T-helper 1 cell treated with Interleukin-12 subunit alpha and Interleukin-12 subunit beta and Interleukin-4 antibody, amounts not matched to agents 30 ng/mL and 1 ng/mL, for 36 hours (primary cell): ENCODE results near the gene NKX2-2. TPM values are rescaled to one million over a fixed set of nuclear protein-coding genes. Genes with fewer than 3 reads are reported as not detected.
"Not testable (repeated sequence)": the region's sequence is repeated elsewhere in the genome, so short reads cannot be mapped to it uniquely, and the experiment has no call there.

Experiments used
- intact Hi-C: fragments of 100-400 bp; cut with micrococcal nuclease; formaldehyde crosslinking; loops from one replicate; pipeline ENCODE4 v1.15.1; 2024
- total RNA-seq: library from RNA; stranded (reverse); gene quantifications from 2 replicates; pipeline ENCODE4 v1.2.3, GENCODE V29; 2022

NKX2-2 gene
- total RNA-seq, 1 donor from 2014 or later, result not detected

- intact Hi-C loops, result loop anchor here (2.0 kb wide), 1 partner anchor 1146 kb away; no protein-coding TSS in a partner anchor
These were observed 3.2 kb downstream of the NKX2-2 start for GRCh38 chr20:21510414-21511384.

GRCh38 chr20:21509597-21510371, 4.1 kb downstream of the NKX2-2 start:
- intact Hi-C loops, result loop anchor here (1.0 to 5.0 kb wide), 3 partner anchors 114 to 1145 kb away; partner anchors contain the start of gene FOXA2

- intact Hi-C loops, result loop anchor here (1.0 to 5.0 kb wide), 2 partner anchors 114 to 1073 kb away; partner anchors contain the start of gene FOXA2
These were observed 4.7 kb downstream of the NKX2-2 start for GRCh38 chr20:21509079-21509596.

- intact Hi-C loops, result loop anchor here (1.0 to 5.0 kb wide), 2 partner anchors 113 to 1074 kb away; partner anchors contain the start of gene FOXA2
These were observed 5.4 kb downstream of the NKX2-2 start for GRCh38 chr20:21508230-21509078.

- intact Hi-C loops, result loop anchor here (2.0 to 5.0 kb wide), 2 partner anchors 13 to 1075 kb away; partner anchors contain the start of gene FOXA2
These were observed 6.2 kb downstream of the NKX2-2 start for GRCh38 chr20:21507400-21508229.

GRCh38 chr20:21505810-21506530, 7.9 kb downstream of the NKX2-2 start:
- intact Hi-C loops, result loop anchor here (1.0 to 5.0 kb wide), 8 partner anchors 15 to 1076 kb away; partner anchors contain the start of genes FOXA2 and XRN2

GRCh38 chr20:21505161-21505809, 8.6 kb downstream of the NKX2-2 start:
- intact Hi-C loops, result loop anchor here (1.0 to 5.0 kb wide), 6 partner anchors 202 to 1077 kb away; partner anchors contain the start of genes FOXA2 and XRN2

- intact Hi-C loops, result loop anchor here (2.0 kb wide), 1 partner anchor 202 kb away; the partner anchor contains the start of gene XRN2
These were observed 9.5 kb downstream of the NKX2-2 start for GRCh38 chr20:21504323-21504722.

GRCh38 chr20:21503345-21503744, 10.5 kb downstream of the NKX2-2 start:
- intact Hi-C loops, result no loop called here

GRCh38 chr20:21501184-21501583, 12.7 kb downstream of the NKX2-2 start:
- intact Hi-C loops, result no loop called here

- intact Hi-C loops, result no loop called here
These were observed 13.3 kb downstream of the NKX2-2 start for GRCh38 chr20:21500599-21500998.

GRCh38 chr20:21499641-21500040, 14.2 kb downstream of the NKX2-2 start:
- intact Hi-C loops, result no loop called here

- intact Hi-C loops, result no loop called here
These were observed 15.2 kb downstream of the NKX2-2 start for GRCh38 chr20:21498635-21499034.

GRCh38 chr20:21498195-21498594, 15.7 kb downstream of the NKX2-2 start:
- intact Hi-C loops, result no loop called here

GRCh38 chr20:21496452-21496851, 17.4 kb downstream of the NKX2-2 start:
- intact Hi-C loops, result no loop called here

- intact Hi-C loops, result no loop called here
These were observed 20.8 kb downstream of the NKX2-2 start for GRCh38 chr20:21493049-21493448.

- intact Hi-C loops, result no loop called here
These were observed 23.8 kb downstream of the NKX2-2 start for GRCh38 chr20:21490105-21490504.

- intact Hi-C loops, result not testable (repeated sequence)
These were observed 33.7 kb downstream of the NKX2-2 start for GRCh38 chr20:21480144-21480543.
